Measurements from ENCODE around the gene SLC17A7. TPM values are rescaled to one million over a fixed set of nuclear protein-coding genes. Genes with fewer than 3 reads are reported as not detected.
A peak's percentile ranks its signal among the peaks of the same experiment; 100 is the strongest.

SLC17A7 gene
- total and polyA plus RNA-seq, 2 of the 13 experiments (the other 11 are each of a cell fraction or from before 2014, with no cell fraction given): 0.32 TPM; not detected in 1

DNA sequence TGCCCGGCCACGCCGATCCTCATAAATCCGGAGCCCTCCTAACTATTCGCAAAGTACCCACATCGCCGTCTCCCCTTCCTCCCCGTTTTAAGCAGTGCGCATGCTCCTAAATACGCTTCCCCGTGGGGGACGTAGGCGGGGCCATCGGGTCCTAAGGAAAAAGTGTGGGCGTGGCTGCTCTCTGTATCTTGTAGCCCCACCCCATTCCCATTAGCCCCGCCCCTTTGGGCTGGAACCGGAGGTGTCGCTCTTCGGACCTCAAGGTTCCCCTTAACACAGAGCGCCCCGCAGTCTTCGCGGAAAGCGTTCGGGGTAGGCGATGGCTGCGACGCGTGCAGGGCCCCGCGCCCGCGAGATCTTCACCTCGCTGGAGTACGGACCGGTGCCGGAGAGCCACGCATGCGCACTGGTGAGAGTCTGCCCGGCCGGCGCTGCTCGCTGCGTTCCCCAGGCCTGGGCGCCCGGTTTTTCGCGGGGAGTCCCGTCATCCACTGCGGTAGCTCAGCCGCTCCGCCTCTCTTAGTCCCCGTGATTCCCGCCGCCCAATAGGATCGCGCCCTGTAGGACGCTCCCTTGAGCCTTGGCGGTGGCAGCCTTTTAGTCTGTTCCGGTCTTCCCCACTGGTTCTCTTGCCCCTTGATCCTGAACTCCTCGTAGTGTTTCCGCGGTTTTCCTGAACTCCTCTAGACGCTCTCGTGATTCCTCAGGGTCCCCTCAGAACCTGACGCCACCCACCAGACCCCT, 11.9 kb upstream of the SLC17A7 start, which contains the start of gene ALDH16A1 (continued):
- TF ChIP-seq ZNF781 (CRISPR knock-in tag; IDR thresholded peaks at IDR 0.05; ENCODE audit: borderline replicate concordance, not compliant biosample characterization) (no peak), RFX5 (IDR thresholded peaks at IDR 0.05; ENCODE audit: low read depth, low read length) (no peak), REL (CRISPR knock-in tag; conservative IDR thresholded peaks at IDR 0.05) (no peak), ZNF224 (CRISPR knock-in tag; IDR thresholded peaks at IDR 0.05) (0 out of 2 replicates have a peak, but pooled peaks have one; percentile 17), ZNF709 (CRISPR knock-in tag; IDR thresholded peaks at IDR 0.05) (peak; percentile 41; the same call in 1 of the 2 replicates), ZNF3 (CRISPR knock-in tag; IDR thresholded peaks at IDR 0.05) (no peak), ZNF563 (CRISPR knock-in tag; IDR thresholded peaks at IDR 0.05) (peak; percentile 100), GFI1 (CRISPR knock-in tag; IDR thresholded peaks at IDR 0.05; ENCODE audit: borderline replicate concordance) (no peak; the same call in 1 of the 2 replicates), ZNF567 (CRISPR knock-in tag; IDR thresholded peaks at IDR 0.05; ENCODE audit: borderline replicate concordance) (no peak), GABPB1 (CRISPR knock-in tag; IDR thresholded peaks at IDR 0.05) (peak; percentile 87), HOXA9 (CRISPR knock-in tag; IDR thresholded peaks at IDR 0.05; ENCODE audit: borderline replicate concordance) (no peak), HNRNPK (IDR thresholded peaks at IDR 0.05; ENCODE audit: low read depth, low read length, poor library complexity, severe bottlenecking) (peak; percentile 50)
- TF ChIP-seq, protein P1, sequence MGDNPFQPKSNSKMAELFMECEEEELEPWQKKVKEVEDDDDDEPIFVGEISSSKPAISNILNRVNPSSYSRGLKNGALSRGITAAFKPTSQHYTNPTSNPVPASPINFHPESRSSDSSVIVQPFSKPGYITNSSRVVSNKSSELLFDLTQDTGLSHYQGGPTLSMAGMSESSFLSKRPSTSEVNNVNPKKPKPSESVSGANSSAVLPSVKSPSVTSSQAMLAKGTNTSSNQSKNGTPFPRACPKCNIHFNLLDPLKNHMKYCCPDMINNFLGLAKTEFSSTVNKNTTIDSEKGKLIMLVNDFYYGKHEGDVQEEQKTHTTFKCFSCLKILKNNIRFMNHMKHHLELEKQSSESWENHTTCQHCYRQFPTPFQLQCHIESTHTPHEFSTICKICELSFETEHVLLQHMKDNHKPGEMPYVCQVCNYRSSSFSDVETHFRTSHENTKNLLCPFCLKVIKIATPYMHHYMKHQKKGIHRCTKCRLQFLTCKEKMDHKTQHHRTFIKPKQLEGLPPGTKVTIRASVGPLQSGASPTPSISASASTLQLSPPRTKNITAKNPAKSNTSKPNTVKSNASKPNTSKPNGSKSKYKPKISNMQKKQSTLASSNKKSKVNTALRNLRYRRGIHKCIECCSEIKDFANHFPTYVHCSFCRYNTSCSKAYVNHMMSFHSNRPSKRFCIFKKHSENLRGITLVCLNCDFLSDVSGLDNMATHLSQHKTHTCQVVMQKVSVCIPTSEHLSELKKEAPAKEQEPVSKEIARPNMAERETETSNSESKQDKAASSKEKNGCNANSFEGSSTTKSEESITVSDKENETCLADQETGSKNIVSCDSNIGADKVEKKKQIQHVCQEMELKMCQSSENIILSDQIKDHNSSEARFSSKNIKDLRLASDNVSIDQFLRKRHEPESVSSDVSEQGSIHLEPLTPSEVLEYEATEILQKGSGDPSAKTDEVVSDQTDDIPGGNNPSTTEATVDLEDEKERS (CRISPR knock-in tag; IDR thresholded peaks at IDR 0.05): no peak; the same call in 1 of the 2 replicates
- TF ChIP-seq, protein P2, sequence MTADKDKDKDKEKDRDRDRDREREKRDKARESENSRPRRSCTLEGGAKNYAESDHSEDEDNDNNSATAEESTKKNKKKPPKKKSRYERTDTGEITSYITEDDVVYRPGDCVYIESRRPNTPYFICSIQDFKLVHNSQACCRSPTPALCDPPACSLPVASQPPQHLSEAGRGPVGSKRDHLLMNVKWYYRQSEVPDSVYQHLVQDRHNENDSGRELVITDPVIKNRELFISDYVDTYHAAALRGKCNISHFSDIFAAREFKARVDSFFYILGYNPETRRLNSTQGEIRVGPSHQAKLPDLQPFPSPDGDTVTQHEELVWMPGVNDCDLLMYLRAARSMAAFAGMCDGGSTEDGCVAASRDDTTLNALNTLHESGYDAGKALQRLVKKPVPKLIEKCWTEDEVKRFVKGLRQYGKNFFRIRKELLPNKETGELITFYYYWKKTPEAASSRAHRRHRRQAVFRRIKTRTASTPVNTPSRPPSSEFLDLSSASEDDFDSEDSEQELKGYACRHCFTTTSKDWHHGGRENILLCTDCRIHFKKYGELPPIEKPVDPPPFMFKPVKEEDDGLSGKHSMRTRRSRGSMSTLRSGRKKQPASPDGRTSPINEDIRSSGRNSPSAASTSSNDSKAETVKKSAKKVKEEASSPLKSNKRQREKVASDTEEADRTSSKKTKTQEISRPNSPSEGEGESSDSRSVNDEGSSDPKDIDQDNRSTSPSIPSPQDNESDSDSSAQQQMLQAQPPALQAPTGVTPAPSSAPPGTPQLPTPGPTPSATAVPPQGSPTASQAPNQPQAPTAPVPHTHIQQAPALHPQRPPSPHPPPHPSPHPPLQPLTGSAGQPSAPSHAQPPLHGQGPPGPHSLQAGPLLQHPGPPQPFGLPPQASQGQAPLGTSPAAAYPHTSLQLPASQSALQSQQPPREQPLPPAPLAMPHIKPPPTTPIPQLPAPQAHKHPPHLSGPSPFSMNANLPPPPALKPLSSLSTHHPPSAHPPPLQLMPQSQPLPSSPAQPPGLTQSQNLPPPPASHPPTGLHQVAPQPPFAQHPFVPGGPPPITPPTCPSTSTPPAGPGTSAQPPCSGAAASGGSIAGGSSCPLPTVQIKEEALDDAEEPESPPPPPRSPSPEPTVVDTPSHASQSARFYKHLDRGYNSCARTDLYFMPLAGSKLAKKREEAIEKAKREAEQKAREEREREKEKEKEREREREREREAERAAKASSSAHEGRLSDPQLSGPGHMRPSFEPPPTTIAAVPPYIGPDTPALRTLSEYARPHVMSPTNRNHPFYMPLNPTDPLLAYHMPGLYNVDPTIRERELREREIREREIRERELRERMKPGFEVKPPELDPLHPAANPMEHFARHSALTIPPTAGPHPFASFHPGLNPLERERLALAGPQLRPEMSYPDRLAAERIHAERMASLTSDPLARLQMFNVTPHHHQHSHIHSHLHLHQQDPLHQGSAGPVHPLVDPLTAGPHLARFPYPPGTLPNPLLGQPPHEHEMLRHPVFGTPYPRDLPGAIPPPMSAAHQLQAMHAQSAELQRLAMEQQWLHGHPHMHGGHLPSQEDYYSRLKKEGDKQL (CRISPR knock-in tag; IDR thresholded peaks at IDR 0.05; ENCODE audit: low read depth): 0 out of 2 replicates have a peak, but pooled peaks have one; percentile 10
- TF ChIP-seq, protein P3, sequence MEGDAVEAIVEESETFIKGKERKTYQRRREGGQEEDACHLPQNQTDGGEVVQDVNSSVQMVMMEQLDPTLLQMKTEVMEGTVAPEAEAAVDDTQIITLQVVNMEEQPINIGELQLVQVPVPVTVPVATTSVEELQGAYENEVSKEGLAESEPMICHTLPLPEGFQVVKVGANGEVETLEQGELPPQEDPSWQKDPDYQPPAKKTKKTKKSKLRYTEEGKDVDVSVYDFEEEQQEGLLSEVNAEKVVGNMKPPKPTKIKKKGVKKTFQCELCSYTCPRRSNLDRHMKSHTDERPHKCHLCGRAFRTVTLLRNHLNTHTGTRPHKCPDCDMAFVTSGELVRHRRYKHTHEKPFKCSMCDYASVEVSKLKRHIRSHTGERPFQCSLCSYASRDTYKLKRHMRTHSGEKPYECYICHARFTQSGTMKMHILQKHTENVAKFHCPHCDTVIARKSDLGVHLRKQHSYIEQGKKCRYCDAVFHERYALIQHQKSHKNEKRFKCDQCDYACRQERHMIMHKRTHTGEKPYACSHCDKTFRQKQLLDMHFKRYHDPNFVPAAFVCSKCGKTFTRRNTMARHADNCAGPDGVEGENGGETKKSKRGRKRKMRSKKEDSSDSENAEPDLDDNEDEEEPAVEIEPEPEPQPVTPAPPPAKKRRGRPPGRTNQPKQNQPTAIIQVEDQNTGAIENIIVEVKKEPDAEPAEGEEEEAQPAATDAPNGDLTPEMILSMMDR (CRISPR knock-in tag; IDR thresholded peaks at IDR 0.05): peak; percentile 9
- TF ChIP-seq, protein P4, sequence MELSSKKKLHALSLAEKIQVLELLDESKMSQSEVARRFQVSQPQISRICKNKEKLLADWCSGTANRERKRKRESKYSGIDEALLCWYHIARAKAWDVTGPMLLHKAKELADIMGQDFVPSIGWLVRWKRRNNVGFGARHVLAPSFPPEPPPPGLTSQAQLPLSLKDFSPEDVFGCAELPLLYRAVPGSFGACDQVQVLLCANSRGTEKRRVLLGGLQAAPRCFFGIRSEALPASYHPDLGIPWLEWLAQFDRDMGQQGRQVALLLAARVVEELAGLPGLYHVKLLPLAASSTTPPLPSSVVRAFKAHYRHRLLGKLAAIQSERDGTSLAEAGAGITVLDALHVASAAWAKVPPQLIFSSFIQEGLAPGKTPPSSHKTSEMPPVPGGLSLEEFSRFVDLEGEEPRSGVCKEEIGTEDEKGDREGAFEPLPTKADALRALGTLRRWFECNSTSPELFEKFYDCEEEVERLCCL (CRISPR knock-in tag; IDR thresholded peaks at IDR 0.05; ENCODE audit: borderline replicate concordance): 0 out of 2 replicates have a peak, but pooled peaks have one; percentile 17
